GM13976 (cell line): ENCODE results near the gene LRRC40.

Source experiments
- DNase-seq: peaks from one replicate; pipeline ENCODE4 v3.0.0; 2012; ENCODE audit warnings: low spot score
- CTCF ChIP-seq: IDR thresholded peaks from 2 replicates; pipeline ENCODE4 v1.5.1; 2012; ENCODE audit warnings: borderline replicate concordance, mild to moderate bottlenecking; ENCODE audit not compliant: insufficient read depth; ENCODE audit errors: extremely low read depth, missing control alignments, control extremely low read depth
- in situ Hi-C: fragments of 300-500 bp; cut with MboI; formaldehyde crosslinking; loops from one replicate; pipeline ENCODE4 v1.12.0; 2022; ENCODE audit warnings: low sequenced_read_pairs, mixed read lengths, inconsistent platforms; ENCODE audit not compliant: unreplicated experiment

The LRRC40 gene

GRCh38 chr1:70156529-70157120 lies 48.8 kb downstream of the LRRC40 start:
- DNase-seq: no peak
- in situ Hi-C loops: no loop called here

GRCh38 chr1:70153739-70154138 lies 51.6 kb downstream of the LRRC40 start:
- in situ Hi-C loops: no loop called here
- no peak for DNase-seq
- no peak for TF ChIP-seq CTCF

More at GRCh38 chr1:70156529-70157120, 48.8 kb downstream of the LRRC40 start:
- TF ChIP-seq CTCF: no peak

- no peak for DNase-seq
- no peak for TF ChIP-seq CTCF
- in situ Hi-C loops: no loop called here
These were observed 54.9 kb downstream of the LRRC40 start for GRCh38 chr1:70150444-70150843.

GRCh38 chr1:70146488-70146887 lies 58.9 kb downstream of the LRRC40 start:
- no peak for TF ChIP-seq CTCF
- no peak for DNase-seq
- in situ Hi-C loops: loop anchor here (25.0 kb wide), 1 partner anchor 916 kb away; no protein-coding TSS in a partner anchor

GRCh38 chr1:70143048-70143659 lies 62.2 kb downstream of the LRRC40 start:
- in situ Hi-C loops: loop anchor here (25.0 kb wide), 1 partner anchor 919 kb away; no protein-coding TSS in a partner anchor
- TF ChIP-seq CTCF: no peak
- no peak for DNase-seq

GRCh38 chr1:70142075-70142474 lies 63.3 kb downstream of the LRRC40 start:
- in situ Hi-C loops: loop anchor here (25.0 kb wide), 1 partner anchor 920 kb away; no protein-coding TSS in a partner anchor
- no peak for DNase-seq
- no peak for TF ChIP-seq CTCF
